ENCODE results near the gene MEGF9. TPM values are rescaled to one million over a fixed set of nuclear protein-coding genes. Genes with fewer than 3 reads are reported as not detected.

Gene MEGF9
- total and polyA plus RNA-seq, 2 of the 13 experiments (the other 11 are each of a cell fraction or from before 2014, with no cell fraction given), result 3.1 to 3.3 TPM

GRCh38 chr9:120710110-120710981 is 3.9 kb downstream of the MEGF9 start (continued):
- TF ChIP-seq ZNF460 (CRISPR knock-in tag; IDR thresholded peaks at IDR 0.05; ENCODE audit: borderline replicate concordance) (peak; percentile 91), FOXP1 (IDR thresholded peaks at IDR 0.05) (0 out of 2 replicates have a peak, but pooled peaks have one; percentile 51), FOXP1 (CRISPR knock-in tag; IDR thresholded peaks at IDR 0.05) (peak; percentile 27; the same call in 1 of the 2 replicates), ZNF274 (CRISPR knock-in tag; IDR thresholded peaks at IDR 0.05) (no peak), MAFF (IDR thresholded peaks at IDR 0.05; ENCODE audit: low read depth, low read length) (no peak), ZFX (CRISPR knock-in tag; IDR thresholded peaks at IDR 0.05; ENCODE audit: low read depth) (peak; percentile 30; the same call in 1 of the 2 replicates), TAF1 (CRISPR knock-in tag; IDR thresholded peaks at IDR 0.05) (0 out of 2 replicates have a peak, but pooled peaks have one; percentile 24), SIN3B (IDR thresholded peaks at IDR 0.05; ENCODE audit: low read length) (no peak), MBNL3 (CRISPR knock-in tag; conservative IDR thresholded peaks at IDR 0.05) (no peak), KMT2B (CRISPR knock-in tag; IDR thresholded peaks at IDR 0.05) (peak; percentile 79), ZBTB7B (CRISPR knock-in tag; IDR thresholded peaks at IDR 0.05) (no peak), SMAD9 (CRISPR knock-in tag; IDR thresholded peaks at IDR 0.05) (no peak), TBX2 (CRISPR knock-in tag; IDR thresholded peaks at IDR 0.05; ENCODE audit: borderline replicate concordance) (peak; percentile 31; the same call in 1 of the 2 replicates), NPAS2 (CRISPR knock-in tag; IDR thresholded peaks at IDR 0.05; ENCODE audit: borderline replicate concordance) (no peak), MATR3 (CRISPR knock-in tag; IDR thresholded peaks at IDR 0.05) (no peak), ZNF263 (CRISPR knock-in tag; IDR thresholded peaks at IDR 0.05) (no peak), KAT8 (CRISPR knock-in tag; IDR thresholded peaks at IDR 0.05) (peak; percentile 51; the same call in 1 of the 2 replicates), E2F2 (CRISPR knock-in tag; IDR thresholded peaks at IDR 0.05; ENCODE audit: borderline replicate concordance) (no peak), ZNF547 (CRISPR knock-in tag; IDR thresholded peaks at IDR 0.05) (no peak), PAWR (CRISPR knock-in tag; IDR thresholded peaks at IDR 0.05; ENCODE audit: borderline replicate concordance) (no peak), SOX6 (IDR thresholded peaks at IDR 0.05) (no peak), SOX6 (CRISPR knock-in tag; IDR thresholded peaks at IDR 0.05) (0 out of 2 replicates have a peak, but pooled peaks have one; percentile 19), POGZ (CRISPR knock-in tag; IDR thresholded peaks at IDR 0.05) (peak; percentile 42; the same call in 1 of the 2 replicates)
- TF ChIP-seq, protein P1, sequence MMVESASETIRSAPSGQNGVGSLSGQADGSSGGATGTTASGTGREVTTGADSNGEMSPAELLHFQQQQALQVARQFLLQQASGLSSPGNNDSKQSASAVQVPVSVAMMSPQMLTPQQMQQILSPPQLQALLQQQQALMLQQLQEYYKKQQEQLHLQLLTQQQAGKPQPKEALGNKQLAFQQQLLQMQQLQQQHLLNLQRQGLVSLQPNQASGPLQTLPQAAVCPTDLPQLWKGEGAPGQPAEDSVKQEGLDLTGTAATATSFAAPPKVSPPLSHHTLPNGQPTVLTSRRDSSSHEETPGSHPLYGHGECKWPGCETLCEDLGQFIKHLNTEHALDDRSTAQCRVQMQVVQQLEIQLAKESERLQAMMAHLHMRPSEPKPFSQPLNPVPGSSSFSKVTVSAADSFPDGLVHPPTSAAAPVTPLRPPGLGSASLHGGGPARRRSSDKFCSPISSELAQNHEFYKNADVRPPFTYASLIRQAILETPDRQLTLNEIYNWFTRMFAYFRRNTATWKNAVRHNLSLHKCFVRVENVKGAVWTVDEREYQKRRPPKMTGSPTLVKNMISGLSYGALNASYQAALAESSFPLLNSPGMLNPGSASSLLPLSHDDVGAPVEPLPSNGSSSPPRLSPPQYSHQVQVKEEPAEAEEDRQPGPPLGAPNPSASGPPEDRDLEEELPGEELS (CRISPR knock-in tag; IDR thresholded peaks at IDR 0.05), result peak; percentile 68
- TF ChIP-seq, protein P2, sequence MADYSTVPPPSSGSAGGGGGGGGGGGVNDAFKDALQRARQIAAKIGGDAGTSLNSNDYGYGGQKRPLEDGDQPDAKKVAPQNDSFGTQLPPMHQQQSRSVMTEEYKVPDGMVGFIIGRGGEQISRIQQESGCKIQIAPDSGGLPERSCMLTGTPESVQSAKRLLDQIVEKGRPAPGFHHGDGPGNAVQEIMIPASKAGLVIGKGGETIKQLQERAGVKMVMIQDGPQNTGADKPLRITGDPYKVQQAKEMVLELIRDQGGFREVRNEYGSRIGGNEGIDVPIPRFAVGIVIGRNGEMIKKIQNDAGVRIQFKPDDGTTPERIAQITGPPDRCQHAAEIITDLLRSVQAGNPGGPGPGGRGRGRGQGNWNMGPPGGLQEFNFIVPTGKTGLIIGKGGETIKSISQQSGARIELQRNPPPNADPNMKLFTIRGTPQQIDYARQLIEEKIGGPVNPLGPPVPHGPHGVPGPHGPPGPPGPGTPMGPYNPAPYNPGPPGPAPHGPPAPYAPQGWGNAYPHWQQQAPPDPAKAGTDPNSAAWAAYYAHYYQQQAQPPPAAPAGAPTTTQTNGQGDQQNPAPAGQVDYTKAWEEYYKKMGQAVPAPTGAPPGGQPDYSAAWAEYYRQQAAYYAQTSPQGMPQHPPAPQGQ (CRISPR knock-in tag; IDR thresholded peaks at IDR 0.05; ENCODE audit: borderline replicate concordance), result no peak
